ENCODE data around the gene SPATA9. TPM values are rescaled to one million over a fixed set of nuclear protein-coding genes. Genes with fewer than 3 reads are reported as not detected.
A peak's percentile ranks its signal among the peaks of the same experiment; 100 is the strongest.

The SPATA9 gene
- total and polyA plus RNA-seq, 2 of the 13 experiments (the other 11 are each of a cell fraction or from before 2014, with no cell fraction given), result not detected

DNA sequence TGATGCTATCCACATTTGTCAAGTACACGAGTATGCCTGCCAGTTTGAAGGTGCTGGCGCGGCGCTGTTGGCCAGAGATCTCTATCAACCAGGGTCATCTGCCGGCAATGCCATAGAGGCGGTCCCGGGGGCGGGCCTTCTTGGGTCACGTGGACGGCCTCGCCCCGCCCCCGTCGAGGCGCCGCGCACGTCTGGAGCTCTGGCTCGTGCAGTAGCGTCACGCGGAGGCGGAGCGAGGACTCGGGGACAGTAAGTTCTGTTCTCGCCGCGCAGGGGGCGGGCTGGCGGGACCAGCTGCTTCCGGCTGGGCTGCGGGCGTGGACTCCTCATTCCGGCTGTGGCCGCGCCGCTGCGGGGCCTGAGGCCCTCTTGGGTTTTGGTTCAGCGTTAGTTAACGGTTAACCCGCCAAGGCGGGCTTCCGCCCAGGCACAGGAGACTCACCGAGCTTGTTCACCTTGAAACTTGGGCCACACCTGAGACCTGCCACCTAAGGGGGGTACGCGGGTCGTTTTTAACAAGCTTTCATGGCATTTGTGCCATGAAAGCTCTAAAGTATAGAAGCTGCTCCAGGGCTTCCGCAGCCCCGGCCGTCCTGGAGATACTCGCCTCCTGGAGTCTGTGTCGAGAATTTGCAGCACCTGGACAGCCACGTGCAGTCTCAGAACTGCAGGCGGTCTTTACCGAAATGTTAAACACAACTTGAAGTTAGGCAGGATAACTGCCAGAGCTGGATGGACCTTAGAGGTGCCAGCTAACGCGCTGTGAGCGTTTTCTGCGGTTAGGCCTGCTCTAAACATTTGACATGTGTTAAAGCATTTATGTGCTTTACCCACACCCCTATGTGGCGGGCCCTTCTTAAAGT lies 36.0 kb downstream of the SPATA9 start, which contains the start of gene RFESD (continued):
- TF ChIP-seq, protein P1, sequence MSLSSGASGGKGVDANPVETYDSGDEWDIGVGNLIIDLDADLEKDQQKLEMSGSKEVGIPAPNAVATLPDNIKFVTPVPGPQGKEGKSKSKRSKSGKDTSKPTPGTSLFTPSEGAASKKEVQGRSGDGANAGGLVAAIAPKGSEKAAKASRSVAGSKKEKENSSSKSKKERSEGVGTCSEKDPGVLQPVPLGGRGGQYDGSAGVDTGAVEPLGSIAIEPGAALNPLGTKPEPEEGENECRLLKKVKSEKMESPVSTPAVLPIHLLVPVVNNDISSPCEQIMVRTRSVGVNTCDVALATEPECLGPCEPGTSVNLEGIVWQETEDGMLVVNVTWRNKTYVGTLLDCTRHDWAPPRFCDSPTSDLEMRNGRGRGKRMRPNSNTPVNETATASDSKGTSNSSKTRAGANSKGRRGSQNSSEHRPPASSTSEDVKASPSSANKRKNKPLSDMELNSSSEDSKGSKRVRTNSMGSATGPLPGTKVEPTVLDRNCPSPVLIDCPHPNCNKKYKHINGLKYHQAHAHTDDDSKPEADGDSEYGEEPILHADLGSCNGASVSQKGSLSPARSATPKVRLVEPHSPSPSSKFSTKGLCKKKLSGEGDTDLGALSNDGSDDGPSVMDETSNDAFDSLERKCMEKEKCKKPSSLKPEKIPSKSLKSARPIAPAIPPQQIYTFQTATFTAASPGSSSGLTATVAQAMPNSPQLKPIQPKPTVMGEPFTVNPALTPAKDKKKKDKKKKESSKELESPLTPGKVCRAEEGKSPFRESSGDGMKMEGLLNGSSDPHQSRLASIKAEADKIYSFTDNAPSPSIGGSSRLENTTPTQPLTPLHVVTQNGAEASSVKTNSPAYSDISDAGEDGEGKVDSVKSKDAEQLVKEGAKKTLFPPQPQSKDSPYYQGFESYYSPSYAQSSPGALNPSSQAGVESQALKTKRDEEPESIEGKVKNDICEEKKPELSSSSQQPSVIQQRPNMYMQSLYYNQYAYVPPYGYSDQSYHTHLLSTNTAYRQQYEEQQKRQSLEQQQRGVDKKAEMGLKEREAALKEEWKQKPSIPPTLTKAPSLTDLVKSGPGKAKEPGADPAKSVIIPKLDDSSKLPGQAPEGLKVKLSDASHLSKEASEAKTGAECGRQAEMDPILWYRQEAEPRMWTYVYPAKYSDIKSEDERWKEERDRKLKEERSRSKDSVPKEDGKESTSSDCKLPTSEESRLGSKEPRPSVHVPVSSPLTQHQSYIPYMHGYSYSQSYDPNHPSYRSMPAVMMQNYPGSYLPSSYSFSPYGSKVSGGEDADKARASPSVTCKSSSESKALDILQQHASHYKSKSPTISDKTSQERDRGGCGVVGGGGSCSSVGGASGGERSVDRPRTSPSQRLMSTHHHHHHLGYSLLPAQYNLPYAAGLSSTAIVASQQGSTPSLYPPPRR (CRISPR knock-in tag; IDR thresholded peaks at IDR 0.05; ENCODE audit: borderline replicate concordance), result peak; percentile 62; the same call in 1 of the 2 replicates
- TF ChIP-seq SP2 (CRISPR knock-in tag; IDR thresholded peaks at IDR 0.05), result peak; percentile 74
- TF ChIP-seq ARHGAP35 (CRISPR knock-in tag; IDR thresholded peaks at IDR 0.05; ENCODE audit: borderline replicate concordance), result peak; percentile 66; the same call in 1 of the 2 replicates
- TF ChIP-seq ZBTB3 (CRISPR knock-in tag; IDR thresholded peaks at IDR 0.05; ENCODE audit: borderline replicate concordance, low read depth), result no peak
- TF ChIP-seq ZBTB42 (CRISPR knock-in tag; IDR thresholded peaks at IDR 0.05), result no peak
- TF ChIP-seq SMAD3 (CRISPR knock-in tag; IDR thresholded peaks at IDR 0.05), result peak; percentile 25; the same call in 1 of the 2 replicates
- TF ChIP-seq SAFB2 (CRISPR knock-in tag; IDR thresholded peaks at IDR 0.05; ENCODE audit: borderline replicate concordance, low read depth), result peak; percentile 57; the same call in 1 of the 2 replicates
- TF ChIP-seq POLR2G (IDR thresholded peaks at IDR 0.05; ENCODE audit: low read depth, low read length), result peak; percentile 89
- TF ChIP-seq, protein P2, sequence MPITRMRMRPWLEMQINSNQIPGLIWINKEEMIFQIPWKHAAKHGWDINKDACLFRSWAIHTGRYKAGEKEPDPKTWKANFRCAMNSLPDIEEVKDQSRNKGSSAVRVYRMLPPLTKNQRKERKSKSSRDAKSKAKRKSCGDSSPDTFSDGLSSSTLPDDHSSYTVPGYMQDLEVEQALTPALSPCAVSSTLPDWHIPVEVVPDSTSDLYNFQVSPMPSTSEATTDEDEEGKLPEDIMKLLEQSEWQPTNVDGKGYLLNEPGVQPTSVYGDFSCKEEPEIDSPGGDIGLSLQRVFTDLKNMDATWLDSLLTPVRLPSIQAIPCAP (CRISPR knock-in tag; IDR thresholded peaks at IDR 0.05; ENCODE audit: low read depth), result no peak
- TF ChIP-seq MTF1 (CRISPR knock-in tag; IDR thresholded peaks at IDR 0.05), result no peak
- TF ChIP-seq ZNF777 (CRISPR knock-in tag; IDR thresholded peaks at IDR 0.05), result peak; percentile 49
- TF ChIP-seq SMAD1 (CRISPR knock-in tag; IDR thresholded peaks at IDR 0.05; ENCODE audit: borderline replicate concordance, low read depth), result no peak
- TF ChIP-seq HNF4G (IDR thresholded peaks at IDR 0.05; ENCODE audit: borderline replicate concordance, low read depth, low read length), result no peak; the same call in 1 of the 2 replicates
- no peak for TF ChIP-seq HNF4G (CRISPR knock-in tag; IDR thresholded peaks at IDR 0.05; ENCODE audit: borderline replicate concordance, low read depth)
- TF ChIP-seq PHF5A (CRISPR knock-in tag; IDR thresholded peaks at IDR 0.05; ENCODE audit: low read depth, unreplicated experiment), result peak; percentile 72
- TF ChIP-seq ZIK1 (CRISPR knock-in tag; IDR thresholded peaks at IDR 0.05; ENCODE audit: borderline replicate concordance, low read depth), result peak; percentile 47; the same call in 1 of the 2 replicates
- TF ChIP-seq, protein P3, sequence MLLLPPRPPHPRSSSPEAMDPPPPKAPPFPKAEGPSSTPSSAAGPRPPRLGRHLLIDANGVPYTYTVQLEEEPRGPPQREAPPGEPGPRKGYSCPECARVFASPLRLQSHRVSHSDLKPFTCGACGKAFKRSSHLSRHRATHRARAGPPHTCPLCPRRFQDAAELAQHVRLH (CRISPR knock-in tag; IDR thresholded peaks at IDR 0.05; ENCODE audit: borderline replicate concordance, low read depth), result peak; percentile 91; the same call in 1 of the 2 replicates
- peak; percentile 35; the same call in 1 of the 2 replicates for TF ChIP-seq MEIS1 (CRISPR knock-in tag; IDR thresholded peaks at IDR 0.05; ENCODE audit: borderline replicate concordance)
- TF ChIP-seq CREB1 (IDR thresholded peaks at IDR 0.05), result peak; percentile 87
- TF ChIP-seq CREB1 (CRISPR knock-in tag; IDR thresholded peaks at IDR 0.05), result peak; percentile 73; the same call in 1 of the 2 replicates
- no peak for TF ChIP-seq STAT5B (CRISPR knock-in tag; IDR thresholded peaks at IDR 0.05)
- TF ChIP-seq IRX3 (CRISPR knock-in tag; IDR thresholded peaks at IDR 0.05; ENCODE audit: borderline replicate concordance, low read depth), result no peak
- TF ChIP-seq ZNF552 (CRISPR knock-in tag; IDR thresholded peaks at IDR 0.05; ENCODE audit: borderline replicate concordance), result peak; percentile 7; the same call in 1 of the 2 replicates
- TF ChIP-seq ZFY (CRISPR knock-in tag; IDR thresholded peaks at IDR 0.05), result peak; percentile 86
